ENCODE data around the gene CLPTM1L. TPM values are rescaled to one million over a fixed set of nuclear protein-coding genes. Genes with fewer than 3 reads are reported as not detected.

Gene CLPTM1L
- polyA plus RNA-seq, 1 donor = 140 TPM

DNA sequence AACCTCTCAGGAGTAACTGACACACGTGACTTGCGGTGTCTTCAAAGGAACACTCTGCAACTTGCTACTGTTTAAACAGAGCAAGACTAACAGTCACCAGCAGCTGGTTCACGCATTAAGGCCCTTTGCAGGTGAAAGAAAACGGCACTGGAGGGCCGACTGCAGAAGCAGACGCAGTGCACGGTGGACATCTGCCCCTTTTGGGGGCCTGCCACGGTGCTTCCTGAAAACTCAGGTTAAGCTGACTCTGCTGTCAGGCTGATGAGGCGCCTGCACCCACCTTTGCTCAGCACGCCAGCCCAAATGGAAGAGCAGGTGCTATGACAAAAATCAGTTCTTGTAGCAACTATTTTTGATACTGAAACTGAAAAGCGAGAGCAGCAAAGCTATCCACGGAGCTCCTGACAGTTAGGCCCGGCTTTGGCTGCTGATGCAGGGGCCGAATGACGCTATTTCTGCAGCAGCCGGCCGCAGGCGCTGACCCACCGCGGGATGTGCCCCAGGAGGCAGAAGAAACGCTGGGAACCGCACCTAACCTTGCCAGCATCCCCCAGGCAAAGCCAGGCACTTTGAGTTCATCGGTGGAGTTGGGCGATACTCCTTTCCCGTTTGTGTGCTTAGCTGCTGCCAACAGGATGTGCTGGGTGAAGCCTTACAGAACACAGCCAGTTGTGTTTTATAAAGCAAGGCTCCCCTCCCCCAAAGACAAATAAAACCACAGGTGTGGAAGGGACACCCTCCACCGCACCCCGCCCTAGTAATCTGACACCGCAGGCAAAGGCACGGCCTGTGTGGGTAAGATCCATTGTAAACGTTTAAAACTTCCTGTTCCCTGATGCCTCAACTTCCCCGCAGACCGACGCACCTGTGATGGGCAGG lies 29.0 kb downstream of the CLPTM1L start:
- DNase-seq = no peak

GRCh38 chr5:1315018-1315708 lies 29.7 kb downstream of the CLPTM1L start:
- no peak for DNase-seq

GRCh38 chr5:1314564-1314982 lies 30.3 kb downstream of the CLPTM1L start:
- no peak for DNase-seq

DNA sequence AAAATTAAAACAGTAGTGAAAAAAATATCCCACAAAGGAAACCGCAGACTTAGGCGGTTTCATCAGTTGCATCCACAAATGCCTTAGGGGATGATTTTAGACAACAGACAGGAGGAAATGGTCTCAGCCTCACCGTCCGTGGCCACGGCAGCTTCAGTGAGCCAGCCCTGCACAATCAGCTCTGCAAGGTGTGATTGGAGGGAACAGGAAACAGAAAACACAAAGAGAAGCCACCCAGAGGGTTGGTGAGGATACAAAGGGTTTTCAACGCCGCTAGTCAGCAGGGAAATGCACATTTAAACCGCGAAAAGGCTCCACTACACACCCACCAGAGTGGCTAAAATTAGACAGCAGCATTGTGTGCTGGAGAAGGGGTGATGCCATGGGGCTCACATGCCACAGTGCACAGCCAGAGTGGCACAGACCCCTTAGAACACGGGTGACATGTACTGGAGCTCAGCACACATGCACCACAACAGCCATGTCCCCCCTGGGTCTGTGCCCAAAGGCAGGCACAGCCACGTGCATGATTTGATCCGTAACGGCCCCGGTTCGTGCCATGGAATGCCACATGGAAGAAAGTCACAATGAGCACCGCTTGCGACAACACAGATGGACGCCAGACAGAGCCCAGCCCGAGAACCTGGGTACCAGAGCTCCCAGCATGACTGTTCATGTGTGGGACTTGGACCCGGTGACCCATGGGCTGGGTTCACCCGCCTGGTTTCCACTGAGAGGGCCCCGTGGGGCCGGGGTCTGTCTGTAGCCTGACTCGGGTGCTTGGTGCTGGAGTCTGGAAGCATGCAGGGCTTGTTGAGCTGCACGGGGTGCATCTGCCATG lies 31.7 kb downstream of the CLPTM1L start:
- DNase-seq = no peak

DNA sequence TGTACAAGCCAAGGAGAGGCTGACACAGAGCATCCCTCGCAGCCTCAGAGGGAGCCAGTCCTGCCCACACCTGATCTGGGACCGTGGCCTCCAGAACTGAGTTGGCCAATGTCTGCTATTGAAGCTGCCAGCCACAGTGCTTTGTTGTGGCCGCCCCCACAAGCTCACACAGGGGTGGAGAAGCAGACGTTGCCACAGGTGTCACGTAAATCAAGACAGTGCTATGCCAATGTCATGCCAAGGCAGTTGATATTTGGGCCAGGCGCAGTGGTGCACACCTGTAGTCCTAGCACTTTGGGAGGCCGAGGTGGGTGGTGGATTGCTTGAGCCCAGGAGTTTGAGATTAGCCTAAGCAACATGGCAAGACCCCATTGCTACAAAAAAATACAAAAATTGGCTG lies 32.7 kb downstream of the CLPTM1L start:
- DNase-seq = no peak

GRCh38 chr5:1311439-1312055 lies 33.4 kb downstream of the CLPTM1L start:
- DNase-seq = no peak

GRCh38 chr5:1310118-1310517 lies 34.8 kb downstream of the CLPTM1L start:
- no peak for DNase-seq

GRCh38 chr5:1304033-1304432 lies 40.9 kb downstream of the CLPTM1L start:
- no peak for DNase-seq

DNA sequence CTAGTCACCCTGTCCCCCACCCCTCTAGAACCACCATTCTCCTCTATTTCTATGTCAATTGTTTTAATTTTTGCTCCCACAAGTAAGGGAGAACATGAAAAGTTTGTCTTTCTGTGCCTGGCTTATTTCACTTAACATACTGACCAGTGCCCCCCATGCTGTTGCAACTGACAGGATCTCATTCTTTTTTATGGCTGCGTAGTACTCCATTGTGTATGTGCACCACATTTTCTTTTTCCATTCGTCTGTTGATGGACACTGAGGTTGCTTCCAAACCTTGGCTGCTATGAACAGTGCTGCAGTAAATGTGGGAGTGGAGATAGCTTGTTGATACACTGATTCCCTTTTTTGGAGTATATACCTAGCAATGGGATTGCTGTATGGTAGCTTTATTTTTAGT lies 42.6 kb downstream of the CLPTM1L start:
- no peak for DNase-seq

DNA sequence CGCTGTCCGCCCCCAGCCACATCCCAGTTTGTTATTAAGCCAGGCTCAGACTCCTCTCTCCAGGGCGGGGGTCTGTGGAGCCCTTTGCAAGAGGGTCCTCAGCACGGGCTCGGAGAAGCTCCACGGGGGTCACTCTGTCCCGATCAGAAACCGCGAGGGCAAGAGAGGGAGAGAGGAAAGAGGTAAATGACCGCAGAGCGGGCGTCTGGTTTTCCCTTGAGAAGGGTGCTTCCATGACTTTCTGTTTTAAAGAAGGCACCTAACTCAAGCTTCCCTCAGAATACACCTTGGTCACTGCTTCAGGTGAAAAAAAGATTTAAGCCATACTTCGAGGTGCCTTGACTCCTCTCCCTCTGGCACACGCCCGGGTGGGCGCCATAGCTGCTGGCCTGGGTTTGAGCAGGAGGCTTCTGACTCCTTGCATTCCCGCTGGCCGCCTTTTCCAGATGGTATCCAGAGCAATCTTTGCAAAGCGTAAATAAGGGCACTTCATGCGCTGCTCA lies 44.3 kb downstream of the CLPTM1L start:
- DNase-seq = no peak

- no peak for DNase-seq
Measured at GRCh38 chr5:1299961-1300360, 44.9 kb downstream of the CLPTM1L start.

DNA sequence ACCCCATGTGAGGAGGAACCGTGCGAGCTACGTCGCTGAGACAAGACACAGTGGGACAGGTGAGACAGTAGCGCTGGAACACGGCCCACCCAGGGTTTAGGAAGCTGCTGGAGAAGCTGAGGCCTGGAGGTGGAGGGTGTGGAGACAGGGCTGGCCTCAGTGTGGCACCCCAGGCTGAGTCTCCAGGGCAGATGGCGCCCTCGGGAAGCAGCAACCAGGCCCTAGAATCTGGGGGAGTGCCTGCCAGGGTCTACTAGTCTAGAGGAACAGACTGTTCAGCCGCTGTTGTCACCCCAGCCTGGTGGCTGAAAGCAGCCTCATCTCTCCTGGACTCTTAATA lies 45.4 kb downstream of the CLPTM1L start:
- no peak for DNase-seq

- no peak for DNase-seq
Measured at GRCh38 chr5:1298723-1299510, 46.0 kb downstream of the CLPTM1L start.

- DNase-seq = no peak
Measured at GRCh38 chr5:1298067-1298551, 46.8 kb downstream of the CLPTM1L start.

GRCh38 chr5:1297243-1297642 lies 47.7 kb downstream of the CLPTM1L start:
- DNase-seq = no peak

DNA sequence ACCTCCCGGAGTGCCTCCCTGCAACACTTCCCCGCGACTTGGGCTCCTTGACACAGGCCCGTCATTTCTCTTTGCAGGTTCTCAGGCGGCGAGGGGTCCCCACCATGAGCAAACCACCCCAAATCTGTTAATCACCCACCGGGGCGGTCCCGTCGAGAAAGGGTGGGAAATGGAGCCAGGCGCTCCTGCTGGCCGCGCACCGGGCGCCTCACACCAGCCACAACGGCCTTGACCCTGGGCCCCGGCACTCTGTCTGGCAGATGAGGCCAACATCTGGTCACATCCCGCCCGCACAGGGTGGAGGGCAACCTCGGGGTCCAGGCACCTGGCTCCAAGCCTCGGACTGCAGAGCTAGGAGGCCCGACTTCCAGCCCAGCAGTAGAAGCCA lies 49.3 kb downstream of the CLPTM1L start:
- no peak for DNase-seq

GRCh38 chr5:1294835-1295649 lies 49.9 kb downstream of the CLPTM1L start, which contains the start of gene TERT:
TERT (minus strand) TSS chr5:1295068; CDS start chr5:1294989, 79 bp downstream.
- no peak for DNase-seq

GRCh38 chr5:1294206-1294834 lies 50.6 kb downstream of the CLPTM1L start:
- DNase-seq = no peak

DNA sequence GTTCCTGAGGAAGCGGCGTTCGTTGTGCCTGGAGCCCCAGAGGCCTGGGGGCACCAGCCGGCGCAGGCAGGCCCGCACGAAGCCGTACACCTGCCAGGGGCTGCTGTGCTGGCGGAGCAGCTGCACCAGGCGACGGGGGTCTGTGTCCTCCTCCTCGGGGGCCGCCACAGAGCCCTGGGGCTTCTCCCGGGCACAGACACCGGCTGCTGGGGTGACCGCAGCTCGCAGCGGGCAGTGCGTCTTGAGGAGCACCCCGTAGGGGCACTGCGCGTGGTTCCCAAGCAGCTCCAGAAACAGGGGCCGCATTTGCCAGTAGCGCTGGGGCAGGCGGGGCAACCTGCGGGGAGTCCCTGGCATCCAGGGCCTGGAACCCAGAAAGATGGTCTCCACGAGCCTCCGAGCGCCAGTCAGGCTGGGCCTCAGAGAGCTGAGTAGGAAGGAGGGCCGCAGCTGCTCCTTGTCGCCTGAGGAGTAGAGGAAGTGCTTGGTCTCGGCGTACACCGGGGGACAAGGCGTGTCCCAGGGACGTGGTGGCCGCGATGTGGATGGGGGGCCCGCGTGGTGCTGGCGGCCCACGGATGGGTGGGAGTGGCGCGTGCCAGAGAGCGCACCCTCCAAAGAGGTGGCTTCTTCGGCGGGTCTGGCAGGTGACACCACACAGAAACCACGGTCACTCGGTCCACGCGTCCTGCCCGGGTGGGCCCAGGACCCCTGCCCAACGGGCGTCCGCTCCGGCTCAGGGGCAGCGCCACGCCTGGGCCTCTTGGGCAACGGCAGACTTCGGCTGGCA lies 51.3 kb downstream of the CLPTM1L start:
- DNase-seq = no peak
